GM12878 (cell line): ENCODE measurements around the gene CDH8. TPM values are rescaled to one million over a fixed set of nuclear protein-coding genes. Genes with fewer than 3 reads are reported as not detected.

Experiments
- ATAC-seq: fragments of 200-7000 bp; cut with Tn5 transposase; 3 replicates; pipeline ENCODE4 v1.9.1; 2020; ENCODE audit warnings: mild to moderate bottlenecking, moderate library complexity
- BruUV-seq: library from RNA; stranded (reverse); fragments of 400-500 nt; replicated peaks from 2 replicates; lab custom pipeline; 2021; lab: Mats Ljungman, UMichigan
- CTCF ChIA-PET: fragments of 300-600 bp; sonication (Branson Sonifier 250); formaldehyde crosslinking; extraction: SDS; loops from one replicate; lab custom pipeline; 2021; ENCODE audit warnings: inconsistent platforms; lab: Yijun Ruan, JAX
- POLR2A ChIA-PET: fragments of 350-600 bp; formaldehyde crosslinking; extraction: SDS; loops from one replicate; lab custom pipeline; 2021; ENCODE audit warnings: inconsistent platforms; lab: Charles Lee
- RAD21 ChIA-PET: fragments of 300-600 bp; sonication (Branson Sonifier 250); formaldehyde crosslinking; loops from one replicate; lab custom pipeline; 2023; ENCODE audit warnings: antibody characterized with exemption; ENCODE audit not compliant: unreplicated experiment; lab: Charles Lee
- SMC1A ChIA-PET: fragments of 300-600 bp; sonication (Branson Sonifier 250); formaldehyde crosslinking; loops from one replicate; lab custom pipeline; 2023; ENCODE audit not compliant: unreplicated experiment, uncharacterized antibody; lab: Charles Lee
- DNase-seq: peaks from one replicate; pipeline ENCODE4 v3.0.0-alpha.2; 2011; ENCODE audit warnings: low read depth, low spot score
- FAIRE-seq: peaks from 3 replicates; lab custom pipeline; 2011; peaks lifted over from hg19 to GRCh38; lab: Jason Lieb, UNC
- H2AFZ ChIP-seq: 2 replicates; pipeline ENCODE4 v1.6.0; 2011; ENCODE audit warnings: low read depth, low read length, control low read depth; ENCODE audit not compliant: control insufficient read depth
- H3K27ac ChIP-seq: 2 replicates; pipeline ENCODE4 v1.5.1; 2011; ENCODE audit warnings: control low read depth; ENCODE audit not compliant: control insufficient read depth, insufficient read depth
- H3K27me3 ChIP-seq, 2 experiments: replicated peaks in 1 of 2; 2 replicates each; pipeline versions ENCODE4 v1.6.0 to v1.6.1; 2011; ENCODE audit warnings: low read length in 1 of 2; ENCODE audit not compliant: control insufficient read depth in 2 of 2, insufficient read depth in 2 of 2
- H3K36me3 ChIP-seq, 2 experiments: 2 replicates each; pipeline ENCODE4 v1.5.1; 2011; ENCODE audit warnings: low read length in 1 of 2; ENCODE audit not compliant: control insufficient read depth in 2 of 2, insufficient read depth in 2 of 2
- H3K4me1 ChIP-seq: 2 replicates; pipeline ENCODE4 v1.6.1; 2011; ENCODE audit warnings: mild to moderate bottlenecking, low read length, moderate library complexity, mixed read lengths; ENCODE audit not compliant: control insufficient read depth, insufficient read depth
- H3K4me2 ChIP-seq: 2 replicates; pipeline ENCODE4 v1.6.0; 2011; ENCODE audit warnings: control low read depth; ENCODE audit not compliant: control insufficient read depth, insufficient read depth
- H3K4me3 ChIP-seq: fragments of 200-600 bp; sonication (generic); 2 replicates; pipeline ENCODE4 v1.5.1; 2016
- H3K79me2 ChIP-seq: 2 replicates; pipeline ENCODE4 v1.6.0; 2011; ENCODE audit warnings: low read length; ENCODE audit not compliant: control insufficient read depth, insufficient read depth
- H3K9ac ChIP-seq: 2 replicates; pipeline ENCODE4 v1.8.0; 2011; ENCODE audit warnings: low read length, control low read depth, mixed read lengths; ENCODE audit not compliant: control insufficient read depth, insufficient read depth
- H3K9me3 ChIP-seq: replicated peaks from 3 replicates; pipeline ENCODE4 v1.5.1; 2011; ENCODE audit warnings: mild to moderate bottlenecking, low read length; ENCODE audit not compliant: control insufficient read depth, insufficient read depth
- H4K20me1 ChIP-seq: 2 replicates; pipeline ENCODE4 v1.6.0; 2011; ENCODE audit not compliant: control insufficient read depth, insufficient read depth
- ATF7 ChIP-seq: fragments of 450-650 bp; IDR thresholded peaks from 2 replicates; pipeline ENCODE4 v1.6.1; 2016; ENCODE audit warnings: low read depth, mild to moderate bottlenecking
- CBFB ChIP-seq: IDR thresholded peaks from 2 replicates; pipeline ENCODE4 v1.6.1; 2016; ENCODE audit warnings: antibody characterized with exemption, low read depth
- CHD1 ChIP-seq: IDR thresholded peaks from 2 replicates; pipeline ENCODE4 v1.6.1; 2012; ENCODE audit warnings: low read depth, low read length, improper control_type of control experiment
- KAT2A ChIP-seq: conservative IDR thresholded peaks from 2 replicates; pipeline ENCODE4 v1.6.1; 2011; ENCODE audit warnings: low read depth, low read length; ENCODE audit not compliant: control insufficient read depth
- MEF2B ChIP-seq: fragments of 450-650 bp; IDR thresholded peaks from 2 replicates; pipeline ENCODE4 v1.6.1; 2018; ENCODE audit warnings: mild to moderate bottlenecking, moderate library complexity; ENCODE audit not compliant: partially characterized antibody, poor library complexity, severe bottlenecking
- RAD21 ChIP-seq: IDR thresholded peaks from 2 replicates; pipeline ENCODE4 v1.6.1; 2011; ENCODE audit warnings: mild to moderate bottlenecking, low read depth, low read length, moderate library complexity; ENCODE audit not compliant: insufficient read depth
- RCOR1 ChIP-seq: conservative IDR thresholded peaks from 2 replicates; pipeline ENCODE4 v1.6.1; 2012; ENCODE audit warnings: low read depth, low read length, improper control_type of control experiment
- SIX5 ChIP-seq: IDR thresholded peaks from 2 replicates; pipeline ENCODE4 v1.6.1; 2011; ENCODE audit warnings: mild to moderate bottlenecking, low read depth, low read length, moderate library complexity; ENCODE audit not compliant: severe bottlenecking
- USF1 ChIP-seq: IDR thresholded peaks from 2 replicates; pipeline ENCODE4 v1.6.1; 2011; ENCODE audit warnings: borderline replicate concordance, low read depth, mild to moderate bottlenecking, moderate library complexity, mixed read lengths, low read length; ENCODE audit not compliant: insufficient read depth; ENCODE audit errors: extremely low read length
- YBX1 ChIP-seq: fragments of 450-650 bp; IDR thresholded peaks from 2 replicates; pipeline ENCODE4 v1.6.1; 2016; ENCODE audit warnings: antibody characterized with exemption
- ZBED1 ChIP-seq: IDR thresholded peaks from 2 replicates; pipeline ENCODE4 v1.6.1; 2016; ENCODE audit warnings: borderline replicate concordance
- WGBS: methylation state at CpG from one replicate; pipeline ENCODE4 v1.1.6; 2016; ENCODE audit warnings: low lambda C conversion rate; ENCODE audit not compliant: insufficient replicate concordance, insufficient coverage; ENCODE audit errors: missing lambda C conversion rate; 5-methylcytosine and 5-hydroxymethylcytosine counted together
- in situ Hi-C: fragments of 300-500 bp; cut with MboI; formaldehyde crosslinking; loops from 9 replicates; pipeline ENCODE4 v1.14.3; 2018; ENCODE audit warnings: mixed read lengths
- intact Hi-C: fragments of 100-400 bp; cut with micrococcal nuclease; formaldehyde crosslinking; loops from one replicate; pipeline ENCODE4 v1.14.2; 2022; ENCODE audit not compliant: unreplicated experiment
- polyA plus RNA-seq, 11 experiments: library from polyadenylated mRNA; depleted of rRNA in 4 of 11; unstranded in 6 of 11; stranded (reverse) in 5 of 11; fragments of >200 nt; fragmentation: Nextera tagmentation in 4 of 11; fragmentation: Illumina TruSeq in 1 of 11; extraction: Ambion mirVana in 4 of 11; extraction: Trizol in 1 of 11; gene quantifications; 1 replicate in 1 of 11; 2 replicates in 10 of 11; pipeline versions ENCODE4 v1.2.1 to v1.2.3, GENCODE V29; 2011 to 2016; ENCODE audit warnings: inconsistent platforms in 2 of 11, missing spikeins in 2 of 11, low read depth in 1 of 11
- total RNA-seq, 4 experiments: library from RNA; depleted of rRNA in 3 of 4; stranded (reverse); fragments of >200 nt in 3 of 4; fragmentation: Illumina TruSeq in 1 of 4; extraction: Trizol in 1 of 4; gene quantifications; 2 replicates each; pipeline versions ENCODE4 v1.2.1 to v1.2.3, GENCODE V29; 2013 to 2021
- TF ChIP-seq, protein P1 (sequence below): IDR thresholded peaks from 2 replicates; pipeline ENCODE4 v1.6.1; 2012; ENCODE audit warnings: low read depth, low read length, improper control_type of control experiment
- TF ChIP-seq, protein P2 (sequence below): fragments of 450-650 bp; formaldehyde crosslinking; IDR thresholded peaks from 2 replicates; pipeline ENCODE4 v1.4.0; 2020; ENCODE audit warnings: mild to moderate bottlenecking, moderate library complexity

The CDH8 gene
- total and polyA plus RNA-seq, 10 of the 15 experiments (the other 5 are each of a cell fraction or from before 2014, with no cell fraction given) = 0.13 to 0.68 (median 0.25) TPM; not detected in 3

- no peak overlapping the region for H3K27ac ChIP-seq
- no peak overlapping the region for H3K9ac ChIP-seq
- FAIRE-seq = no peak
- no peaks in the 10 kb centered on the region for H3K4me1 ChIP-seq
- RAD21 ChIA-PET = no interaction called here
- SMC1A ChIA-PET = interaction anchor here (2.7 kb wide), 1 partner anchor 10 kb away, joined by 10 read pairs; no protein-coding TSS in a partner anchor
- in situ Hi-C loops = no loop called here
- no peak overlapping the region for H3K4me2 ChIP-seq
- H3K9me3 ChIP-seq = no peaks in the 10 kb centered on the region
- H3K4me3 ChIP-seq = no peak overlapping the region
- intact Hi-C loops = loop anchor here (5.0 kb wide), 1 partner anchor 96 kb away; no protein-coding TSS in a partner anchor
- no TSS peak for BruUV-seq
- ATAC-seq = no peak; the same call in 2 of the 3 replicates
- POLR2A ChIA-PET = no interaction called here
- H3K27me3 ChIP-seq = no peaks in the 10 kb centered on the region
- no peak overlapping the region for H2AFZ ChIP-seq
- TF ChIP-seq KAT2A = no peak
- TF ChIP-seq ZBED1 = no peak
- no peak for TF ChIP-seq CHD1
- TF ChIP-seq SIX5 = no peak
- TF ChIP-seq ATF7 = no peak
- no peak for TF ChIP-seq RCOR1
- TF ChIP-seq RAD21 = peak; percentile 14; the same call in 1 of the 2 replicates
- no peaks in the 10 kb centered on the region for H4K20me1 ChIP-seq
- H3K79me2 ChIP-seq = no peaks in the 10 kb centered on the region
- no peak for DNase-seq
- CTCF ChIA-PET = interaction anchor here (0.7 kb wide), 1 partner anchor 93 kb away, joined by 4 read pairs; no protein-coding TSS in a partner anchor
- no peaks in the 10 kb centered on the region for H3K36me3 ChIP-seq
Observed at GRCh38 chr16:61946019-61946418, 90.2 kb downstream of the CDH8 start.

GRCh38 chr16:61945511-61945910 lies 90.7 kb downstream of the CDH8 start:
- 13% methylated on average over 4 of the region's 4 CpGs for WGBS
- CTCF ChIA-PET = interaction anchor here (0.6 to 0.7 kb wide), 2 partner anchors 93 to 180 kb away, joined by 3 to 4 read pairs; no protein-coding TSS in a partner anchor
- POLR2A ChIA-PET = no interaction called here
- BruUV-seq = no TSS peak
- Histone ChIP-seq H4K20me1 (no peaks in the 10 kb centered on the region), H3K9ac (no peak overlapping the region), H3K79me2 (no peaks in the 10 kb centered on the region), H3K4me2 (no peak overlapping the region), H3K27me3 (no peaks in the 10 kb centered on the region), H3K27ac (no peak overlapping the region), H2AFZ (no peak overlapping the region), H3K36me3 (no peaks in the 10 kb centered on the region), H3K4me1 (no peaks in the 10 kb centered on the region), H3K9me3 (no peaks in the 10 kb centered on the region), H3K4me3 (no peak overlapping the region)
- ATAC-seq (no peak), FAIRE-seq (no peak), DNase-seq (no peak)
- RAD21 ChIA-PET = interaction anchor here (0.6 kb wide), 1 partner anchor 44 kb away, joined by 3 read pairs; no protein-coding TSS in a partner anchor
- intact Hi-C loops (loop anchor here (5.0 kb wide), 1 partner anchor 97 kb away; no protein-coding TSS in a partner anchor), in situ Hi-C loops (no loop called here)
- SMC1A ChIA-PET = interaction anchor here (2.7 kb wide), 1 partner anchor 10 kb away, joined by 10 read pairs; no protein-coding TSS in a partner anchor
- TF ChIP-seq YBX1 (no peak), USF1 (no peak), CBFB (no peak), MEF2B (no peak)
- TF ChIP-seq, protein P1, sequence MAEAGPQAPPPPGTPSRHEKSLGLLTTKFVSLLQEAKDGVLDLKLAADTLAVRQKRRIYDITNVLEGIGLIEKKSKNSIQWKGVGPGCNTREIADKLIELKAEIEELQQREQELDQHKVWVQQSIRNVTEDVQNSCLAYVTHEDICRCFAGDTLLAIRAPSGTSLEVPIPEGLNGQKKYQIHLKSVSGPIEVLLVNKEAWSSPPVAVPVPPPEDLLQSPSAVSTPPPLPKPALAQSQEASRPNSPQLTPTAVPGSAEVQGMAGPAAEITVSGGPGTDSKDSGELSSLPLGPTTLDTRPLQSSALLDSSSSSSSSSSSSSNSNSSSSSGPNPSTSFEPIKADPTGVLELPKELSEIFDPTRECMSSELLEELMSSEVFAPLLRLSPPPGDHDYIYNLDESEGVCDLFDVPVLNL = no peak
- TF ChIP-seq, protein P2, sequence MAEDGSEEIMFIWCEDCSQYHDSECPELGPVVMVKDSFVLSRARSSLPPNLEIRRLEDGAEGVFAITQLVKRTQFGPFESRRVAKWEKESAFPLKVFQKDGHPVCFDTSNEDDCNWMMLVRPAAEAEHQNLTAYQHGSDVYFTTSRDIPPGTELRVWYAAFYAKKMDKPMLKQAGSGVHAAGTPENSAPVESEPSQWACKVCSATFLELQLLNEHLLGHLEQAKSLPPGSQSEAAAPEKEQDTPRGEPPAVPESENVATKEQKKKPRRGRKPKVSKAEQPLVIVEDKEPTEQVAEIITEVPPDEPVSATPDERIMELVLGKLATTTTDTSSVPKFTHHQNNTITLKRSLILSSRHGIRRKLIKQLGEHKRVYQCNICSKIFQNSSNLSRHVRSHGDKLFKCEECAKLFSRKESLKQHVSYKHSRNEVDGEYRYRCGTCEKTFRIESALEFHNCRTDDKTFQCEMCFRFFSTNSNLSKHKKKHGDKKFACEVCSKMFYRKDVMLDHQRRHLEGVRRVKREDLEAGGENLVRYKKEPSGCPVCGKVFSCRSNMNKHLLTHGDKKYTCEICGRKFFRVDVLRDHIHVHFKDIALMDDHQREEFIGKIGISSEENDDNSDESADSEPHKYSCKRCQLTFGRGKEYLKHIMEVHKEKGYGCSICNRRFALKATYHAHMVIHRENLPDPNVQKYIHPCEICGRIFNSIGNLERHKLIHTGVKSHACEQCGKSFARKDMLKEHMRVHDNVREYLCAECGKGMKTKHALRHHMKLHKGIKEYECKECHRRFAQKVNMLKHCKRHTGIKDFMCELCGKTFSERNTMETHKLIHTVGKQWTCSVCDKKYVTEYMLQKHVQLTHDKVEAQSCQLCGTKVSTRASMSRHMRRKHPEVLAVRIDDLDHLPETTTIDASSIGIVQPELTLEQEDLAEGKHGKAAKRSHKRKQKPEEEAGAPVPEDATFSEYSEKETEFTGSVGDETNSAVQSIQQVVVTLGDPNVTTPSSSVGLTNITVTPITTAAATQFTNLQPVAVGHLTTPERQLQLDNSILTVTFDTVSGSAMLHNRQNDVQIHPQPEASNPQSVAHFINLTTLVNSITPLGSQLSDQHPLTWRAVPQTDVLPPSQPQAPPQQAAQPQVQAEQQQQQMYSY (CRISPR knock-in tag) = no peak
